CD14-positive monocyte (primary cell): ENCODE results near the gene DYRK3. TPM values are rescaled to one million over a fixed set of nuclear protein-coding genes. Genes with fewer than 3 reads are reported as not detected.
A peak's percentile ranks its signal among the peaks of the same experiment; 100 is the strongest.

Experiments used
- DNase-seq, 3 donors: peaks; one replicate each; pipeline ENCODE4 v3.0.0-alpha.2; 2011 to 2022
- H2AFZ ChIP-seq: 2 replicates; pipeline ENCODE4 v1.6.0; 2012; ENCODE audit warnings: mild to moderate bottlenecking, low read depth, low read length, inconsistent platforms; ENCODE audit not compliant: insufficient read depth, poor library complexity, severe bottlenecking
- H3K27ac ChIP-seq, 2 donors: 1 replicate in 1 of 2; 2 replicates in 1 of 2; pipeline ENCODE4 v1.5.1; 2012 to 2013; ENCODE audit warnings: low read length in 2 of 2, control low read depth in 1 of 2, inconsistent platforms in 1 of 2, low read depth in 1 of 2, mild to moderate bottlenecking in 1 of 2
- H3K27me3 ChIP-seq, 2 donors: one replicate each; pipeline versions ENCODE4 v1.6.0 to v1.6.1; 2011 to 2013; ENCODE audit warnings: low read length in 2 of 2; ENCODE audit not compliant: control insufficient read depth in 2 of 2, insufficient read depth in 2 of 2
- H3K36me3 ChIP-seq, 2 donors: replicated peaks in 1 of 2; 1 replicate in 1 of 2; 2 replicates in 1 of 2; pipeline versions ENCODE4 v1.5.1 to v1.6.1; 2012 to 2013; ENCODE audit warnings: low read length in 2 of 2, control low read depth in 1 of 2, inconsistent platforms in 1 of 2, mild to moderate bottlenecking in 1 of 2; ENCODE audit not compliant: insufficient read depth in 2 of 2, control insufficient read depth in 1 of 2
- H3K4me1 ChIP-seq, 2 donors: 1 replicate in 1 of 2; 2 replicates in 1 of 2; pipeline versions ENCODE4 v1.5.1 to v1.6.1; 2012 to 2013; ENCODE audit warnings: low read length in 2 of 2, control low read depth in 1 of 2, inconsistent platforms in 1 of 2, mild to moderate bottlenecking in 1 of 2, moderate library complexity in 1 of 2; ENCODE audit not compliant: insufficient read depth in 2 of 2, control insufficient read depth in 1 of 2
- H3K4me2 ChIP-seq: replicated peaks from 2 replicates; pipeline ENCODE3; 2012; ENCODE audit warnings: low read length, moderate library complexity, mild to moderate bottlenecking; ENCODE audit not compliant: poor library complexity, severe bottlenecking; ENCODE audit errors: extremely low read depth
- H3K4me3 ChIP-seq, 3 experiments: fragments of 200-600 bp in 1 of 3; sonication (generic) in 1 of 3; replicated peaks in 1 of 3; 1 replicate in 2 of 3; 2 replicates in 1 of 3; pipeline ENCODE4 v1.5.1; 2011 to 2013; ENCODE audit warnings: low read length in 3 of 3, mild to moderate bottlenecking in 3 of 3, control low read depth in 2 of 3, low read depth in 2 of 3, inconsistent platforms in 1 of 3, moderate library complexity in 1 of 3
- H3K79me2 ChIP-seq: 2 replicates; pipeline ENCODE4 v1.6.0; 2012; ENCODE audit warnings: mild to moderate bottlenecking, control low read depth, inconsistent platforms, low read length, moderate library complexity; ENCODE audit not compliant: insufficient read depth
- H3K9ac ChIP-seq: 2 replicates; pipeline ENCODE4 v1.6.0; 2017; ENCODE audit warnings: low read length, mild to moderate bottlenecking; ENCODE audit not compliant: insufficient read depth, poor library complexity, severe bottlenecking
- H3K9me3 ChIP-seq, 2 donors: replicated peaks in 1 of 2; 1 replicate in 1 of 2; 2 replicates in 1 of 2; pipeline versions ENCODE4 v1.5.1 to v1.6.1; 2012 to 2013; ENCODE audit warnings: low read length in 2 of 2, control low read depth in 1 of 2; ENCODE audit not compliant: control insufficient read depth in 1 of 2, insufficient read depth in 1 of 2
- H4K20me1 ChIP-seq: 2 replicates; pipeline ENCODE4 v1.6.0; 2012; ENCODE audit warnings: mild to moderate bottlenecking, low read length, control low read depth, moderate library complexity; ENCODE audit not compliant: insufficient read depth
- H3K27ac Mint-ChIP-seq, 7 donors: one replicate each; pipeline ENCODE4 v1.8.0; 2020; ENCODE audit warnings: mild to moderate bottlenecking in 7 of 7, mixed read lengths in 7 of 7, moderate library complexity in 6 of 7, inconsistent platforms in 2 of 7
- H3K27me3 Mint-ChIP-seq, 3 donors: one replicate each; pipeline ENCODE4 v1.8.0; 2021 to 2022; ENCODE audit warnings: low read depth in 3 of 3, mild to moderate bottlenecking in 3 of 3, mixed read lengths in 3 of 3, moderate library complexity in 3 of 3, inconsistent platforms in 1 of 3
- H3K36me3 Mint-ChIP-seq, 2 donors: one replicate each; pipeline ENCODE4 v1.8.0; 2020; ENCODE audit warnings: mixed read lengths in 2 of 2, inconsistent platforms in 1 of 2, mild to moderate bottlenecking in 1 of 2
- H3K4me1 Mint-ChIP-seq: one replicate; pipeline ENCODE4 v1.8.0; 2020; ENCODE audit warnings: mild to moderate bottlenecking, mixed read lengths
- H3K4me3 Mint-ChIP-seq, 2 donors: one replicate each; pipeline ENCODE4 v1.8.0; 2020; ENCODE audit warnings: mild to moderate bottlenecking in 2 of 2, mixed read lengths in 2 of 2, moderate library complexity in 1 of 2
- H3K9me3 Mint-ChIP-seq, 7 donors: one replicate each; pipeline ENCODE4 v1.8.0; 2020 to 2022; ENCODE audit warnings: mixed read lengths in 7 of 7, mild to moderate bottlenecking in 6 of 7, moderate library complexity in 6 of 7, inconsistent platforms in 2 of 7
- WGBS: methylation state at CpG from one replicate; pipeline ENCODE4 v1.1.5; 2013; ENCODE audit warnings: missing lambda C conversion rate; ENCODE audit not compliant: insufficient coverage; 5-methylcytosine and 5-hydroxymethylcytosine counted together
- intact Hi-C, 2 donors: fragments of 100-400 bp; cut with micrococcal nuclease; formaldehyde crosslinking; loops; one replicate each; pipeline versions ENCODE4 v1.15.0 to v1.15.1; 2023
- polyA plus RNA-seq, 3 donors: library from polyadenylated mRNA; depleted of rRNA in 1 of 3; unstranded in 2 of 3; stranded (reverse) in 1 of 3; fragments of 300-500 nt in 2 of 3; fragments of >200 nt in 1 of 3; fragmentation: Illumina TruSeq in 2 of 3; gene quantifications; 1 replicate in 2 of 3; 2 replicates in 1 of 3; pipeline ENCODE4 v1.2.3, GENCODE V29; 2012 to 2021
- TF ChIP-seq, protein P1 (sequence below): fragments of 200-600 bp; IDR thresholded peaks from one replicate; pipeline ENCODE4 v1.8.0; 2022; ENCODE audit warnings: antibody characterized with exemption, mild to moderate bottlenecking

The DYRK3 gene
- polyA plus RNA-seq, 3 donors = 0.13 TPM; not detected in 2

DNA sequence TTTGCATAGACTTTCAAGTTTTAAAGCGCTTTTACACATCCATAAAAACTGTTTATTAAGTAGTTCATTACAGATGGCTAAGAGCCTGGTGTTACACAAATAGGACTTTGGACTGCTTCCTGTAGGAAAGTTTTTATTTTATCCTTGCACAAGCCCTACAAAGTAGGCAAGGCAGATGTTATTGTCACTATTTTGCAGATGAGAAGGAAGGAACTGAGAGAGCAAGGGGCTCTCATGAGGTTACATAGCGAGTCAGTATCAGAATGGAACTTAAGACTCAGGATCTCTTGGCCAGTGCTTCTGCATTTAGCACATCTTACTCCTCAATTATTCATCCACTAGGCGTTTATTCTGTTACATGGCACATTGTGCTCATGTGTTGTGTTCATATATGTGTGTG lies 46.8 kb downstream of the DYRK3 start:
- no peak overlapping the region for H2AFZ ChIP-seq

DNA sequence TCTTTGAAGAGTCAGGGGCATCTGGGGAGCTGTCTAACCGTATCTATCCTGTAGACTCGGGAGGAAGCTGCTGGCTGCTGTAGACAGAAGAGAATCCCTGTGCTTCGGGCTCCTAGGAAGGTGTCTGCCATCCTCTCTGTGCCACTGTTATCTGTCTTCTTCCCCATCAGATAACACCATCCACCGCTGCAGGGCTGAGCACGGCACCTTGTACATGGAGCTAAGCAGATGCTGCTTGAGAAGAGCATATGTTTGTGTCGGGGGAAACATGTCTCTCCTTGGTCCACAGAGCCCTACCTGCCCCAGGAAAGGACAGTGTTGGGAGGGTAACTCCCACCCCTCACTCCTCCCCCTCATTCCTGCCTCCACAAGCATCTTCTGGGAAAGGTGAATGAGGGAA lies 48.0 kb downstream of the DYRK3 start:
- intact Hi-C loops = no loop called here
- 94% methylated on average over 3 of the region's 6 CpGs for WGBS
- no peak overlapping the region for H3K27ac ChIP-seq
- H3K79me2 ChIP-seq = peaks cover 26% of the 10 kb centered on the region
- Mint-ChIP-seq H3K4me3 (no peak overlapping the region), H3K27me3 (peaks cover 2 to 7% (median 2%) of the 10 kb centered on the region in 3 donors), H3K36me3 (peaks cover 4 to 10% of the 10 kb centered on the region in 2 donors), H3K4me1 (peaks cover 55% of the 10 kb centered on the region), H3K27ac (peak overlapping the region in 1 of 7 donors; percentile 26), H3K9me3 (peaks cover 0 to 2% (median 0%) of the 10 kb centered on the region in 7 donors)
- peaks cover 54 to 61% of the 10 kb centered on the region in 2 donors for H3K4me1 ChIP-seq
- no peak overlapping the region for H3K9ac ChIP-seq
- H3K4me2 ChIP-seq = no peak overlapping the region
- TF ChIP-seq, protein P1, sequence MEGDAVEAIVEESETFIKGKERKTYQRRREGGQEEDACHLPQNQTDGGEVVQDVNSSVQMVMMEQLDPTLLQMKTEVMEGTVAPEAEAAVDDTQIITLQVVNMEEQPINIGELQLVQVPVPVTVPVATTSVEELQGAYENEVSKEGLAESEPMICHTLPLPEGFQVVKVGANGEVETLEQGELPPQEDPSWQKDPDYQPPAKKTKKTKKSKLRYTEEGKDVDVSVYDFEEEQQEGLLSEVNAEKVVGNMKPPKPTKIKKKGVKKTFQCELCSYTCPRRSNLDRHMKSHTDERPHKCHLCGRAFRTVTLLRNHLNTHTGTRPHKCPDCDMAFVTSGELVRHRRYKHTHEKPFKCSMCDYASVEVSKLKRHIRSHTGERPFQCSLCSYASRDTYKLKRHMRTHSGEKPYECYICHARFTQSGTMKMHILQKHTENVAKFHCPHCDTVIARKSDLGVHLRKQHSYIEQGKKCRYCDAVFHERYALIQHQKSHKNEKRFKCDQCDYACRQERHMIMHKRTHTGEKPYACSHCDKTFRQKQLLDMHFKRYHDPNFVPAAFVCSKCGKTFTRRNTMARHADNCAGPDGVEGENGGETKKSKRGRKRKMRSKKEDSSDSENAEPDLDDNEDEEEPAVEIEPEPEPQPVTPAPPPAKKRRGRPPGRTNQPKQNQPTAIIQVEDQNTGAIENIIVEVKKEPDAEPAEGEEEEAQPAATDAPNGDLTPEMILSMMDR = no peak
- peaks cover 63% of the 10 kb centered on the region for H4K20me1 ChIP-seq
- H3K36me3 ChIP-seq = no peaks in the 10 kb centered on the region
- no peak for DNase-seq
- H3K9me3 ChIP-seq = no peaks in the 10 kb centered on the region
- H2AFZ ChIP-seq = no peak overlapping the region
- no peak overlapping the region for H3K4me3 ChIP-seq
- no peaks in the 10 kb centered on the region for H3K27me3 ChIP-seq

More for the DNA sequence above, 46.8 kb downstream of the DYRK3 start:
- Histone ChIP-seq H3K4me2 (no peak overlapping the region), H3K36me3 (no peaks in the 10 kb centered on the region), H4K20me1 (peaks cover 51% of the 10 kb centered on the region), H3K4me1 (peaks cover 42 to 49% of the 10 kb centered on the region in 2 donors), H3K9ac (no peak overlapping the region), H3K4me3 (no peak overlapping the region), H3K27me3 (no peaks in the 10 kb centered on the region), H3K27ac (no peak overlapping the region), H3K9me3 (no peaks in the 10 kb centered on the region), H3K79me2 (peaks cover 14% of the 10 kb centered on the region)
- H3K27ac Mint-ChIP-seq = peak overlapping the region in 1 of 7 donors; percentile 42
- peaks cover 42% of the 10 kb centered on the region for H3K4me1 Mint-ChIP-seq
- WGBS = no CpG with 5 or more reads among the region's 3 CpGs
- peaks cover 3 to 8% (median 7%) of the 10 kb centered on the region in 3 donors for H3K27me3 Mint-ChIP-seq
- TF ChIP-seq, protein P1 = no peak
- peaks cover under 1 to 2% of the 10 kb centered on the region in 2 donors for H3K36me3 Mint-ChIP-seq
- no peak for DNase-seq
- peaks cover 0 to 2% (median 0%) of the 10 kb centered on the region in 7 donors for H3K9me3 Mint-ChIP-seq
- no peak overlapping the region for H3K4me3 Mint-ChIP-seq
- intact Hi-C loops = no loop called here
